GM19238 (cell line): ENCODE data around the gene KRT4.
"Not testable (repeated sequence)": the region's sequence is repeated elsewhere in the genome, so short reads cannot be mapped to it uniquely, and the experiment has no call there.

Source experiments
- DNase-seq: peaks from one replicate; pipeline ENCODE4 v3.0.0; 2011; ENCODE audit warnings: low spot score; ENCODE audit not compliant: insufficient read length

KRT4 gene

DNA sequence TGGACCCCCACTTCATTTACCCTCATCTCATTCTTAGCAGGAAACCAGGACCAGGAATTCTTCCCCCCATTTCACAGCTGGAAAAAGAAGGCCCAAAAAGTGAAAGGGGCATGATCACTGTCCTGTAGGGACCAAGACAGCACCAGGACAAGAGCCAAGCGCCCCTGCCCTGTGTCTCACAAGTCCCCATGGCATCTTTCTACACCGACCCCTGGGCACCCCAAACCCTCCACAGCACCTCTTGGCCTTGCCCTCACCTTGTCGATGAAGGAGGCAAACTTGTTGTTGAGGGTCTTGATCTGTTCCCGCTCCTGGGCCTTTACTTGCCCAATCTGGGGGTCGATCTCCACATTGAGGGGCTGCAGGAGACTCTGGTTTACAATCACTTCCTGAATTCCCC is 37.5 kb downstream of the KRT4 start:
- DNase-seq = no peak

DNA sequence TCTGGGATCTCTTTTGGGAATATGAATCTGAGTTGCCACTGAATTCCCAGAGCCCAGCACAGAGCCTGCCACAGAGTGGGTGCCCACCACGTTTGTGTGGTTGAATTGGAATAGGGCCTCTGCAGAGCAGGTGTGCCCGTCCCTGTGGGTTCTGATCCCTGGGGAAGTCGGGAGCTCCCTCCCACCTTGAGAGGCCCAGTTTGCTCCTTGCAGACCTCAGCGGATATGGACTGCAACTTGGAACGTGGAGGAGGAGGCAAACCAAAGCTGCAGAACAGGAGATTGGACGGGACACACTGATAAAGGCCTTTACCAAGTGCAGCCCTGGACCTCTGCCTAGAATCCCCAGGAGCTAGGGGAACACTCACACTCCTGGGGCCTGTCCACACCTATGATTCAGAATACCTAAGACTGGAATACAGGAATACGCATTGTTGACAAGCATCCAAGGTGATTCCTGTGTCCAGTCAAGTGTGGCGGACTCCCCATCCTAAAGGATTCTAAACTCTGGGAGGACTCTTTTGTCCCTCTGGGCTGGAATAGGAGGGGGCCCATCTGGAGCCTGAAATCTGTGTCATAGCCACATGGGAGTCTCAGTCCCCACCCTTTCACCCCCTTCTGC is 39.2 kb downstream of the KRT4 start:
- no peak for DNase-seq

DNA sequence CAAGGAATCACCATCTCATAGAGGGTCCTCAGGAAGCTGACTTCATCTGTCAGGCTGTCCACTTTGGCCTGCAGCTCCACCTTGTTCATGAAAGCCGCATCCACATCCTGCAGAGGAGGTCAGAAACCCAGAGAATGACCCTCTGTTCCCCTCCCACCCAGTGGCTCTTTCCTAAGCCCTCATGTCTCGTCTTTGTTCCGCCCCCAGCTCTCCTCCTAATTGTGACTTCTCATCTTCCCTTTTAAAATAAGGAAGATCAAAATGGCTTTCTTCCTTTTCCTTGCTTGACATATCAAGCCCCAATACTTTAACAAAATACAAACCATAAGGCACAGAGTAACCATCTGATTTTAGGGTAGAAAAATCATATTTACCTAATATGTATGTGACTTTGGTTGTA is 41.1 kb downstream of the KRT4 start:
- no peak for DNase-seq

DNA sequence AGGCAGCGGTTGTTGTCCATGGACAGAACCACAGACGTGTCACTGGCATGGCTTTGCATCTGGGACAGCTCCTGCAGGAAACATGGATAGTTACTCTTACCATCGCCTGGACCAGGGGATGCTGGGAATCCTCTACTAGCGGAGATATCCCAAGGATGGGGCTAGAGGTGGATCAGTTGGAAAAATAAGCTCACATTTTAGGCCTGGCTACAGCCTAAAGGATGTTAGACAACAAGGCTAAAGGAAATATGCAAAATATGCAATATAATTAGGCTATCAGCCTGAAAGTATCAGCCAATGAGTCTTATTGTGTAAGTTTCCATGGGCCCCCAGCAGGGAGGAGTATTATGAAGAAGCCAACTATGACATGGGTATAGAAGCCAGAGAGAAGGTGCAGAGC is 41.7 kb downstream of the KRT4 start:
- no peak for DNase-seq

DNA sequence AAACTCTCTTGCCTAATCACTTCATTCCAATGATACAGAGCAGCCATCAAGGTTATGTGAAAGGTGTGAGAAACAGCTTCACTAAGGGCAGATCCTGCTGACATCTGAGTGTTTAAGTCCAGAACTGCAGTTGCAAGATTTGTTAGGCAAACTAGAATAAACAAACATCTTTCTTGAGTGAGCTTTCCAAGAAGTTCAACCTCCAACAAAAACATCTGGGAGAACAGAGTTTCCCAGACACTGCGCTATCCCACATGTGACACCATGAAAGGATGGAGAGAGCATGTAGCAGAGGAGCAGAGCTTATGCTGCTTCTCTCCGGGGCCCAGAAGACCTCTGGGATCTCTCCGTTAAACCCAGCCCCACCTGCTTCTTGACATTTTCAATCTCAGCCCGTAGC is 42.4 kb downstream of the KRT4 start:
- no peak for DNase-seq

DNA sequence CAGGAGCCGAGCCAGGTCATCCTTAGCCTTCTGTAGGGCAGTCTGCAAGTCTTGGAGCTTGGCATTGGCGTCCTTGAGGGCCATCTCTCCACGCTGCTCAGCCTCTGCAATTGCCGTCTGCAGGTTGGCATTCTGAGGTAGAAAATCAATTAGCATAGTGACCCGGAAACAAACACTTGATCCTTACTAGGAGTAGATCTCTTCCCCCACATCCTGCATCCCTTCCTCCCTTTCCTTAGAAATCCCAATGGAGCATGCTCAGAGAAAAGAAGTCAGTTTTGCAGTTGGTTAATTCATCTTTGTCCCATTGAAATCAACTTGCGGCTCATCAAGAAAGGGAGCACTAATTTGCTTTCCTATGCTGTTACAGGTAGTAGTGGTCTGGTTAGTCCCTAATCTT is 42.8 kb downstream of the KRT4 start:
- no peak for DNase-seq

DNA sequence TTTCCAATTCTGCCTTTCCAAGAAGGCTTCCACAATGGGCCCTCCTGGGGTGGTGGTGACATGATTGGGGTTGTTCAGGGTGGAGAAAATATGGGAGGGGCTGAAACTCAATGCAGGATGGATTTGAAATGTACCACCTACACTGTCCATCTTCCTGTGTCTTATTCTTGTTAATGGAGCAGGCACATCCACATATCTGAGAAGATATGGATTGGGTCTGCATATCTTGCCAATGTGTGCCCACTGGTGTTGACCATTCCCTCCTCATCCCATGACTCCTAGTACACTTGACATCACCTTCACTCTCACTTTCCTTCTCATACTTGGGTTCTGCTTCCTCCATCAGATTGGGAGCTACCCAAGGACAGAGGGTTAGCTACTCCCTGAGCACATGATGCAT is 44.0 kb downstream of the KRT4 start:
- no peak for DNase-seq

DNA sequence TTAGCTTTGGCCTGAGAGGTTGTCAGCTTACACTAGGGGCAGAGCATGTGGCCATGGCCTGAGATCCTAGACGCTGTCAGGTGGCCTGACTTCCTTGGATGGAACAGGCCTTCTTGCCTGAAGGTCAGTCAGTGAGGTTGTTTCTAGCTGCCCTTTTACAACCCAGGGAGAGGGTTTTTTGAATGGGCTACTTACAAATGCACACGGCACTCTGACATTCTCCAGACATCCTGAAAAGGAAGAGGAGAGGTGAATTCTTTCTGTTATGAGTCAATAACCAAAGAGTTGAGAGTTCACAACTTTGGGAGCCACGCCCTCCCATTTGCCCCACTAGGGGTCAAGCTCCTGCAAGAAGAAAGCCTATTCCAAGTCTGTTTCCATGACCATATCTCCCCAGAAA is 44.6 kb downstream of the KRT4 start:
- DNase-seq = no peak

DNA sequence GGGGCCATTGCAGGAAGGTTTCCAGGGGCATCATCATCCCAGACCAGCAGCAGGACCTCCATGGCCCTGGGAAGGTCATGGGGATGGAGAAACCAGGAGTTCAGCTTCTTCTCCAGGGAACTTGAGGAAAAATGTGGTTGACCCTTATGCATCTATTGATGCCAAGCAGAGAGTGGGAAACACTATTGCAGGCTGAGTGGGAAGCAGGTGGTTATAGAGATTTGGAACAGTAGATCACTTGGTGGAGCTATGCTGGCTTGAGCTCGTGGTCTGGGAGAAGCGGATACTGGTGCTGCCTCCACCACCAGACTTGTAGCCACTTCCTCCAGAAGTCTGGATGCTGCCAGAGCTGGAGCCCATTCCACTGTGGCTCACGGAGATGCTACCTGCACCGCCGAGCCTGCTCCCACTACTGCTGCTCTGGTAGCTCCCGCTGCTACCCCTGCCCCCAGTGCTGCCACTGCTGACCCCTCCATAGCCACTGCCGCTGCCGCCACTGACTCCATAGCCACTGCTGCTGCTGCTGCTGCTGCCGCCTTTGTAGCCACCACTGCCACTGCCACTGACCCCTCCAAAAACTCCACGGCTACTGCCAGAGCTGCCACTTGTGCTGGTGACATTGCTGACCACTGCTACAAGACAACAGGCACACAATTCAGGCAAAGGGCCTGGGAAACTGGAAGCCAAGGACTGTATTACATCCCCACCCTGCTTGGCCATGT is 45.3 kb downstream of the KRT4 start:
- DNase-seq = no peak

DNA sequence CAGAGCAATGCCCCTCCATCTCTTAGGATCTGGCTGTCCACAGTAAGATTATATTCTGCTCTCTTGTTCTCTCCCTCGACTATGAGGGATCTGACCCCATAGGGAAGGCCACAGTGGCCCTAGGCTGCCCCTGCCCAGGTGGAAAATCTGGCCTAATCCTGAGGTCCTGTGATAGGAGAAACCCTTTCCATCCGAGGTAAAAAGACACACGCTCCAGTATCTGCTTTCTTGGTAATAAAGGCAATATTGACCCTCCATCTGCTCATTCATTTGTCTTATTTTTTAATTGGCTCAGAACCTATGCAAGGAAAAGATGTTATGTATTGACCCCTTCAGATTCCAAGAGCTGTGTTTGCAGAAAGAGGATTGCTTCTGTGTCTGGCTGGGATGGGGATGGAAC is 46.5 kb downstream of the KRT4 start:
- no peak for DNase-seq

DNA sequence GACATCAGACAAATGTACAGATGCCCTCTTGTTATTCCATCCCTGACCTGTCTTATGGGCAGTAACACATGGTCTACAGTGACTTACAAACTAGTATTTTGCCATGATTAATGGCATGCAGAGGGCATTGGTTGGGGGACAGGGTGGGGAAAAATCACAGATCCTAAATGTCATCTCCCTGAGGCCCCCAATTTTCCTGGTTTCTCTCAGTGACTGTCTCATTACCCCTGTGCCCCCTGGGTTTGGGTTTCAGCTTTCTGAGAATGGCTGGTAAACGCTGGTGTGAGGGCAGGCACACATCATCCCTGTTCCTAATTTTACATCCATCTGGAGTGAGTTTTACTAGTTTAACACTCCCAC is 46.9 kb downstream of the KRT4 start:
- no peak for DNase-seq

DNA sequence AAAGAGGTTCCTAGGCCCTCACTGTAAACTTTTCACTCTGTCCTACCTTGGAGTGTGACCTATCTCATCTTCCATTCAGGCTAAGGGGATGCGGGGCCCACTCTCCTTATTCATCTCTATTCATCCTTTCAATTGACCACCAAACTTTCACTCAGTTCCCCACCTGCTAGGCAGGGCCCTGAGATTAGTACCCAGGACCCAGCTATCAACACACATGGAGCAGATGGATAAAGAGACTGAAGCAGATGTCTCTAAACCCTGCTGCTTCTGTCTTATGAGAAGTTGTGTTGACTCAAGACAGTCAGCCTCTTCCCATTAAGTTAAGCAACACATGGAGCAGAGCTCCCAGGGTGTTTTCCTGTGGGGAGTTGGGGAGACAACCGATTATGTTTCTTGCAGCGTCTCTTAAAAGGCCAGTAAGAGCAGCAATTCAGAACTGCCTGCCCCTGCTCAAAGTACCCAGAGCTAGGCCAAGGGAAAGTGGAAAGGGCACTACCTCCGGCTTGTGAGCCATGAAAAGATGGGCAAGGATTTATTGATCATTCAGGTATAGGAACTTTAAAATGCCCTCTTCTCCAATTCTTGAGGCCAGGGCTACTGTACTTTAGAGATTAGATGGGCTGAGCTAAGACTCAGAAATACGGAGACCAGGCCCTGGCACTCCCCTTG is 47.4 kb downstream of the KRT4 start:
- no peak for DNase-seq

DNA sequence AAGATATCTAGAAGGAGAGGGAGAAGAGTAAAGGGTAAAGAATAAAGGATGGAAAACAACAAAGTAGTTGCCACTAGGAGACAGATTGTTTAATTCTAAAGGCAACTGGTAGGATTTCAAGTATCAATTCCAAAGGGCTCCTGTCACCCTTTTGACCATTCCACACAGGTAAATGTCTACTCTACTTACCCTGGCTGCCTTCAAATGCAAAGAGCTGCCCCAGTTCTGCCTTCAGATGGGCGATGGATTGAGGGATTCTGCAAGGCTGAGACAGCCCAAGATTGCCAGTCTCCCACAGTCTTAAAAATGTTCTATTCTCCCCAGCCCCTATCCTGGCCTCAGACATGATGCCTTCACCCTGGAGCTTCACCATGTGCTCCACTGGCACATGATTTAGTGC is 48.2 kb downstream of the KRT4 start:
- DNase-seq = no peak

DNA sequence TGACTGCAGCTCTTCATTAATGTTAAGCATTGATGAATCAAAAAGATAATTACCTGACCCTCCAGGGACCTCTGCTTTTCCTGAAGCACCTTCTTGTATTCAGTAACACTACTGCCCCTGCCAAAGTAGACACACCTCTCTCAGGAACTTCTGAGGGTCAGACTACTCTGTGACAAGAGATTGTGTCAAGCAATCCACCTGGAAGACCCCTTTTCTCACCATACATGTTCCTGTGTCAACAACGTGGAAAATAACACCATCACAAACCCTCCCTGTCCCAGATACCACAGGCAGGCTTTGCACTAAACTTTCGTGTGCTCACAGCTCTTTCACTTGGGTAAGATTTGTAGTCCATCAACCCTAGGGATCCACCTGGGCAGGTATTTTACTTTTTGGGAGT is 49.9 kb downstream of the KRT4 start:
- DNase-seq = no peak

DNA sequence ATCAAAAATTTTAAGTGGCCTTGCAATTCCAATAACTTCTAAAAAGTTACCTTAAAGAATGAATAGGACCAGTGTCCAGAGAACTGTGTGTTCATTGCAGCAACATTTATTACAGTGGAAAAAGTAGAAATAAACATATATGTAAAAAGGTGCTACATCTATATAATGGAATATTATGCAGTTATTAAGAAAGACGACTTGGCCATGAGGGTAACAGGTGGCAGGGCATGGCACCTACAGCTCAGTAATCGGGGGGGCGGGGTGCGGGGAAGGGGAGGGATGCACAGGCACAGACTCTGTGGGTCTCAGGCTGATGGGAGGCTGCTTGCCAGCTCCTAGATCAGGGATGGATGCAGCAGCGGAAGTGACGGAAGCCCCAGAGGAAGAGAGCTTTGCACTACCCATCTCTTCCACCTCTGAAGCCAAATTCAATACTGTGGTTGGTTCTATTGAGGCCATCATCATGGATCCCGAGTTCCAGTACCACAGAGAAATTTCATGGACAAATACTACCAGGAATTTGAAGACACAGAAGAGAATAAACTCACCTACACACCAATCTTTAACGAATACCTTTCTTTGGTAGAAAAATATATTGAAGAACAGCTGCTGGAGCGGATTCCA is 50.8 kb downstream of the KRT4 start:
- no peak for DNase-seq

DNA sequence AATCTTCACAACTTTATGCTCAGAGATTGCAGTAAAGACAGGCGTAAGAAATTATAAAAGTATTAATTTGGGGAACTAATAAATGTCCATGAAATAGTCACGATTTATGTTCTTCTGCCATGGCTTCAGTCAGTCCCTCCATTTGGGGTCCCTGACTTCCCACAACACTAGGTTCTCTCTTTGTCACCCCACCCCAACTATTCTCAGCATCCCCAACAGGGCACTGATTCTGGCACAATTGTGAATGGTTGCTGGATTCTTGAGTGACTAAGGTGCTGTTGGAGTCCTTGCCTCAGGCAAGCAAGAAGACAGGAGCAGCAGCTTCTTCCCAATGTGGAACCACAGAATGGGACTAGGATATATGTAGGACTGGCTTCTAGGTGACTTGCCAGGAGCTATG is 52.1 kb downstream of the KRT4 start:
- no peak for DNase-seq

DNA sequence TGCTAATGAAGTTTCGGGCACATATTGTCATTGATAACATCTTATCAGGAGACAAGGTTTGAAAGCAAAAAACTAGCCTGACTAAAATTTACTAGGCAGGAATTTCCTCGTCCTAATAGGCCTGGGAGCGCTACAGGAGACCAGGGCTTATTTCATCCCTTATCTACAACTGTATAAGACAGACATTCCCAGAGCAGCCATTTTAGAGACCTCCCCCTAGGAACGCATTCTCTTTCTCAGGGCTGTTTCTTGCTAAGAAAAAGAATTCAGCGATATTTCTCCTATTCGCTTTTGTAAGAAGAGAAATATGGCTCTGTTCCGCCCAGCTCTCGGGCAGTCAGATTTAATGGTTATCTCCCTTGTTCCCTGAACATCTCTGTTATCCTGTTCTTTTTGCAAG is 52.7 kb downstream of the KRT4 start:
- not testable (repeated sequence) for DNase-seq

DNA sequence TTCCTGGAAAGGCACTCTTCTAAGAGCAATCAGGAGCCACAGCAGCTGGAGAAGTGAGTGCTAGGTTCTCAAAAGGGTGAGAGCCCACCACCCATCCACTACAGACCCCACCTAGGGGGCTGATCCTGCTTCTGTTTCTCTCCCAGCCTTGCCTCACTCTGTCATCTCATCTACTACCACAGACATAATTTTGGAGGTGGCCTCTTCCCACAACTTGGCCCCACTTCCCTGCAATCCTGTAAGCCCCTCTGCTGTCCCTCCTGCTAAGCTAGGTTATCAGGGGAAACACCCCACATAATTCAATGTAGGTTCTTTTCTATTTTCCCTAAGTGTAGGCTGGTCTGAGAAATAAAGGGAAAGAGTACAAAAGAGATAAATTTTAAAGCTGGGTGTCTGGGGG is 53.3 kb downstream of the KRT4 start:
- no peak for DNase-seq

DNA sequence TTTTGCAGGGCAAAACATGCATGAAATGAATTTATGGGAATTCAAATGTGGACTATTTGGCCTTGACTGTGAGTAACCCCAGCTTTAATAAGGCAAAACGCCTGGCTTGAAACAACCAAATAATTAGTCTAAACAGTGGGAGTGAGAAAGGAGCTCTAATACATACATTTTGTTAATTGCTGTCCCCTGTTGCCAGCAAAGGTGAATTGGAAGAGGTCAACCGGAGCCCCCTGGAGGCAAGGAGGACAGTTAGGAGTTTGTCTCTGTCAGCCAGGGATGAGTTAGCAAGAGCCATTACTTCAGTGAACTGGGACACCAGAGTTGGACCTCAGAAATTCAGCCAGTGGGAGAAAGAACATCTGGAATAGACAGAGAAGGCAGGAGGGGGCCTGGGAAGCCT is 54.2 kb downstream of the KRT4 start:
- DNase-seq = no peak

DNA sequence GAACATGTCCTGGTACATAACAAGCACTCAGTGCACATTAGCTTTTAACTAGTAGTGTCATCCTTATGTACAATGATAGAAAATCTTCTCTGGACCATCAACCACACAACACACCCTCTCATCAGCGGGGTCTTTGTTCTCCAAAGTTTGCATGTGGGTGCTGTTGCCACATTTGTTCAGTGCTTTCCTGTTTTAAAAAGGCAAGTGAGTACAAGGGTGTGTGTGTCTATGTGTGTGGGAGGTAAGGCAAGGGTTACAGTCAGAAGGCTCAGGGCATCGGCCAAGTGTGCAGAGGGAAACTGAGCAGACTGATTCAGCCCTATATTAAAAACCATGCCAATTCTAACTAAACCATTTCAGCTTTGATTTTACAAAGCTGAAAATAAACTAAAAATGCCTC is 54.7 kb downstream of the KRT4 start:
- no peak for DNase-seq

DNA sequence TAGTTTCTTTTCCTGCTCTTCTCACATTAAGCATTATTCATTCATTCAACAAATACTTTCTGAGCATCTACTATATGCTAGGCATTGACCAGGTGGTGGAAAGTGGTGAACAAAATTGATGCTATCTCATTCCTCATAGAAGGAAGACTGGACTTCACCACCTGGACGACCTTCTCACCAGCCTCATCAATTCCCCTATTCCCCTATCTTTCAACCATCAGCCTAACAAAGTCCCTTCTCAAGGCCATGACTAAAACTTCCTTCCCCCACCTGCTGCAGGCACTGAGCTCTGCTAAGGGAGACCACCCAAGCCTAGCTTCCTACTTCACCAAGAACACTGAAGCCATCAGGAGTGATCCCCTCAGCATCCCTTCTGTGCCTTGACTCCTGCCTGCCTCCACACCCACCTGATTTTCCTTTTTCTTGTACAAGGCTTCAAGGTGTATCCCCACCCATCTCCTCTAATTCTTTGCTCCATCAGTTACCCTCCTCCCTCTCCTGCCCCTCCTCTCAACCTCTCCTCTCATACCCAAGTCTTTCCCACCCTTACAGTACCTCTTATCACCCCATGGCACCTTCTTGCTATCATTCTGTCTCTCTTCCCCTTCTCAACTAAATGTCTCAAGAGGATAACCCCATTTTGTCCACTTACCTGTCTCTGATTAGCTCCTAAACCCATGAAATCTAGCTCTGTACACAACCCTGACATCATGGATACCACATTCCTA is 56.3 kb downstream of the KRT4 start:
- no peak for DNase-seq
